Gastrocnemius medialis (tissue), 4 donors: ENCODE measurements around the gene AP2S1.

ENCODE experiments used
- POLR2A ChIP-seq, 2 donors: fragments of 450-650 bp; IDR thresholded peaks; one replicate each; pipeline ENCODE4 v1.6.1; 2017; ENCODE audit warnings: antibody characterized with exemption in 2 of 2, mild to moderate bottlenecking in 2 of 2, moderate library complexity in 2 of 2
- TF ChIP-seq, protein P1 (sequence below), 5 experiments: fragments of 450-650 bp in 3 of 5; fragments of 200-600 bp in 2 of 5; sonication (generic) in 2 of 5; IDR thresholded peaks in 4 of 5; conservative IDR thresholded peaks in 1 of 5; 1 replicate in 4 of 5; 2 replicates in 1 of 5; pipeline ENCODE4 v1.5.1; 2016 to 2019; ENCODE audit warnings: antibody characterized with exemption in 5 of 5, mild to moderate bottlenecking in 3 of 5, moderate library complexity in 3 of 5

- TF ChIP-seq, protein P1, sequence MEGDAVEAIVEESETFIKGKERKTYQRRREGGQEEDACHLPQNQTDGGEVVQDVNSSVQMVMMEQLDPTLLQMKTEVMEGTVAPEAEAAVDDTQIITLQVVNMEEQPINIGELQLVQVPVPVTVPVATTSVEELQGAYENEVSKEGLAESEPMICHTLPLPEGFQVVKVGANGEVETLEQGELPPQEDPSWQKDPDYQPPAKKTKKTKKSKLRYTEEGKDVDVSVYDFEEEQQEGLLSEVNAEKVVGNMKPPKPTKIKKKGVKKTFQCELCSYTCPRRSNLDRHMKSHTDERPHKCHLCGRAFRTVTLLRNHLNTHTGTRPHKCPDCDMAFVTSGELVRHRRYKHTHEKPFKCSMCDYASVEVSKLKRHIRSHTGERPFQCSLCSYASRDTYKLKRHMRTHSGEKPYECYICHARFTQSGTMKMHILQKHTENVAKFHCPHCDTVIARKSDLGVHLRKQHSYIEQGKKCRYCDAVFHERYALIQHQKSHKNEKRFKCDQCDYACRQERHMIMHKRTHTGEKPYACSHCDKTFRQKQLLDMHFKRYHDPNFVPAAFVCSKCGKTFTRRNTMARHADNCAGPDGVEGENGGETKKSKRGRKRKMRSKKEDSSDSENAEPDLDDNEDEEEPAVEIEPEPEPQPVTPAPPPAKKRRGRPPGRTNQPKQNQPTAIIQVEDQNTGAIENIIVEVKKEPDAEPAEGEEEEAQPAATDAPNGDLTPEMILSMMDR (IDR thresholded peaks at IDR 0.05 in 4 of 5, conservative IDR thresholded peaks at IDR 0.05 in 1 of 5): no peak
- TF ChIP-seq POLR2A (IDR thresholded peaks at IDR 0.05): no peak
Measured at GRCh38 chr19:46882034-46882433, 31.4 kb upstream of the AP2S1 start.
